H1 (cell line): Measurements from ENCODE around the gene TUBGCP5. TPM values are rescaled to one million over a fixed set of nuclear protein-coding genes. Genes with fewer than 3 reads are reported as not detected.
"Not testable (repeated sequence)": the region's sequence is repeated elsewhere in the genome, so short reads cannot be mapped to it uniquely, and the experiment has no call there.

Source experiments
- CTCF ChIA-PET: fragments of 300-600 bp; sonication (Branson Sonifier 250); formaldehyde crosslinking; loops from one replicate; lab custom pipeline; 2021; ENCODE audit not compliant: partially characterized antibody; lab: Charles Lee
- POLR2A ChIA-PET: fragments of 300-600 bp; sonication (Branson Sonifier 250); formaldehyde crosslinking; loops from one replicate; lab custom pipeline; 2021; ENCODE audit warnings: inconsistent platforms; ENCODE audit not compliant: partially characterized antibody; lab: Charles Lee
- DNase-seq, 2 experiments: peaks; one replicate each; pipeline versions ENCODE4 v3.0.0 to v3.0.0-alpha.2; 2010 to 2022; ENCODE audit warnings: low spot score in 2 of 2, low read depth in 1 of 2, mixed read lengths in 1 of 2
- FAIRE-seq: peaks from 2 replicates; lab custom pipeline; 2011; peaks lifted over from hg19 to GRCh38; lab: Jason Lieb, UNC
- H2AFZ ChIP-seq: 2 replicates; pipeline ENCODE4 v1.8.1; 2012; ENCODE audit warnings: low read length, inconsistent platforms
- H2AK5ac ChIP-seq: 2 replicates; pipeline ENCODE4 v1.6.1; 2013; ENCODE audit warnings: low read depth, low read length
- H2BK120ac ChIP-seq: replicated peaks from 2 replicates; pipeline ENCODE3; 2013; ENCODE audit warnings: low read depth, low read length, inconsistent platforms
- H2BK12ac ChIP-seq: 2 replicates; pipeline ENCODE4 v1.6.1; 2013; ENCODE audit warnings: low read depth, low read length
- H2BK15ac ChIP-seq: 2 replicates; pipeline ENCODE4 v1.6.1; 2013; ENCODE audit warnings: low read length
- H2BK20ac ChIP-seq: 2 replicates; pipeline ENCODE4 v1.6.1; 2013; ENCODE audit warnings: low read length
- H2BK5ac ChIP-seq: 2 replicates; pipeline ENCODE4 v1.6.1; 2013; ENCODE audit warnings: low read depth, low read length
- H3K14ac ChIP-seq: 2 replicates; pipeline ENCODE4 v1.6.1; 2013; ENCODE audit warnings: inconsistent platforms; ENCODE audit not compliant: insufficient read length
- H3K18ac ChIP-seq: 2 replicates; pipeline ENCODE4 v1.6.1; 2013; ENCODE audit warnings: low read length; ENCODE audit errors: extremely low read depth
- H3K23ac ChIP-seq: 2 replicates; pipeline ENCODE4 v1.6.1; 2013; ENCODE audit warnings: inconsistent platforms; ENCODE audit not compliant: insufficient read length
- H3K23me2 ChIP-seq: 2 replicates; pipeline ENCODE4 v1.6.1; 2013; ENCODE audit warnings: low read depth, low read length
- H3K27ac ChIP-seq: 2 replicates; pipeline ENCODE4 v1.6.1; 2011; ENCODE audit warnings: low read depth, low read length, inconsistent platforms
- H3K27me3 ChIP-seq, 4 experiments: replicated peaks in 1 of 4; 1 replicate in 1 of 4; 2 replicates in 3 of 4; pipeline versions ENCODE4 v1.6.1 to v1.8.1; 2011 to 2013; ENCODE audit warnings: low read length in 3 of 4, mild to moderate bottlenecking in 3 of 4, inconsistent platforms in 2 of 4, mixed read lengths in 2 of 4, moderate library complexity in 1 of 4; ENCODE audit not compliant: control insufficient read depth in 3 of 4, insufficient read depth in 3 of 4; ENCODE audit errors: extremely low read depth in 1 of 4
- H3K36me3 ChIP-seq, 4 experiments: 2 replicates each; pipeline versions ENCODE4 v1.6.1 to v1.8.1; 2011 to 2013; ENCODE audit warnings: mild to moderate bottlenecking in 4 of 4, low read length in 3 of 4, moderate library complexity in 2 of 4, control low read depth in 1 of 4, inconsistent platforms in 1 of 4; ENCODE audit not compliant: insufficient read depth in 4 of 4, control insufficient read depth in 2 of 4
- H3K4ac ChIP-seq: replicated peaks from 2 replicates; pipeline ENCODE3; 2013; ENCODE audit warnings: low read length, low read depth, mixed read lengths, inconsistent platforms; ENCODE audit not compliant: insufficient read length
- H3K4me1 ChIP-seq, 4 experiments: replicated peaks in 1 of 4; 1 replicate in 1 of 4; 2 replicates in 3 of 4; pipeline versions ENCODE4 v1.6.1 to v1.8.1; 2011 to 2013; ENCODE audit warnings: low read length in 3 of 4, inconsistent platforms in 2 of 4, mixed read lengths in 1 of 4; ENCODE audit not compliant: insufficient read depth in 4 of 4, control insufficient read depth in 3 of 4
- H3K4me2 ChIP-seq, 2 experiments: 2 replicates each; pipeline versions ENCODE4 v1.6.1 to v1.8.1; 2011 to 2013; ENCODE audit warnings: low read depth in 2 of 2, low read length in 2 of 2, control low read depth in 1 of 2, inconsistent platforms in 1 of 2, mild to moderate bottlenecking in 1 of 2; ENCODE audit not compliant: insufficient read depth in 1 of 2
- H3K4me3 ChIP-seq, 4 experiments: fragments of 200-600, 300-600 bp in 1 of 4; sonication (generic), shearing (Covaris generic), sonication (Bioruptor Twin) in 1 of 4; 2 replicates each; pipeline versions ENCODE4 v1.5.1 to v1.8.1; 2011 to 2016; ENCODE audit warnings: low read length in 4 of 4, low read depth in 3 of 4, control low read depth in 2 of 4, inconsistent platforms in 2 of 4, mild to moderate bottlenecking in 2 of 4, mixed read lengths in 1 of 4, moderate library complexity in 1 of 4; ENCODE audit not compliant: insufficient read depth in 2 of 4; ENCODE audit errors: extremely low read depth in 1 of 4
- H3K56ac ChIP-seq: replicated peaks from 2 replicates; pipeline ENCODE3; 2013; ENCODE audit warnings: low read depth, mild to moderate bottlenecking, mixed read lengths, low read length, inconsistent platforms; ENCODE audit not compliant: insufficient read length
- H3K79me1 ChIP-seq: 2 replicates; pipeline ENCODE4 v1.6.1; 2013; ENCODE audit warnings: low read depth, low read length, control low read depth
- H3K79me2 ChIP-seq, 2 experiments: 2 replicates each; pipeline versions ENCODE4 v1.6.1 to v1.8.1; 2012 to 2013; ENCODE audit warnings: low read length in 2 of 2, mild to moderate bottlenecking in 2 of 2, inconsistent platforms in 1 of 2; ENCODE audit not compliant: insufficient read depth in 2 of 2, control insufficient read depth in 1 of 2
- H3K9ac ChIP-seq, 4 experiments: replicated peaks in 1 of 4; 1 replicate in 1 of 4; 2 replicates in 3 of 4; pipeline versions ENCODE4 v1.6.1 to v1.8.1; 2011 to 2013; ENCODE audit warnings: low read depth in 3 of 4, low read length in 3 of 4, control low read depth in 2 of 4, mild to moderate bottlenecking in 2 of 4, moderate library complexity in 2 of 4, inconsistent platforms in 1 of 4; ENCODE audit errors: extremely low read depth in 1 of 4
- H3K9me3 ChIP-seq, 2 experiments: 2 replicates each; pipeline versions ENCODE4 v1.6.1 to v1.8.1; 2012 to 2013; ENCODE audit warnings: mild to moderate bottlenecking in 2 of 2, moderate library complexity in 2 of 2, control low read depth in 1 of 2, inconsistent platforms in 1 of 2, low read depth in 1 of 2, low read length in 1 of 2, mixed read lengths in 1 of 2; ENCODE audit not compliant: insufficient read depth in 2 of 2
- H4K20me1 ChIP-seq, 2 experiments: replicated peaks in 1 of 2; 2 replicates each; pipeline versions ENCODE3 to v1.8.1; 2011 to 2013; ENCODE audit warnings: inconsistent platforms in 2 of 2, low read length in 2 of 2, mild to moderate bottlenecking in 1 of 2; ENCODE audit not compliant: insufficient read depth in 2 of 2, control insufficient read depth in 1 of 2
- H4K5ac ChIP-seq: 2 replicates; pipeline ENCODE4 v1.6.1; 2013; ENCODE audit warnings: low read length, low read depth, mixed read lengths, inconsistent platforms; ENCODE audit not compliant: insufficient read length
- H4K8ac ChIP-seq: 2 replicates; pipeline ENCODE4 v1.8.0; 2013; ENCODE audit warnings: mild to moderate bottlenecking, moderate library complexity, low read length, inconsistent platforms; ENCODE audit not compliant: insufficient read depth; ENCODE audit errors: extremely low read depth
- H4K91ac ChIP-seq: replicated peaks from 2 replicates; pipeline ENCODE3; 2013; ENCODE audit warnings: low read length, mixed read lengths, inconsistent platforms; ENCODE audit not compliant: insufficient read length
- WGBS, 2 experiments: shearing (Covaris generic) in 1 of 2; methylation state at CpG; one replicate each; pipeline versions ENCODE4 v1.1.6 to v1.1.7; 2013 to 2015; ENCODE audit warnings: low lambda C conversion rate in 2 of 2, mixed read lengths in 2 of 2, inconsistent platforms in 1 of 2, low coverage in 1 of 2, missing lambda C conversion rate in 1 of 2; ENCODE audit not compliant: insufficient replicate concordance in 2 of 2, insufficient coverage in 1 of 2, insufficient read length in 1 of 2; ENCODE audit errors: extremely low coverage in 1 of 2, missing lambda C conversion rate in 1 of 2; 5-methylcytosine and 5-hydroxymethylcytosine counted together
- polyA plus RNA-seq, 7 experiments: library from polyadenylated mRNA; depleted of rRNA in 3 of 7; stranded (reverse) in 5 of 7; unstranded in 2 of 7; fragments of >200 nt in 5 of 7; fragments of 200-250 nt in 2 of 7; gene quantifications; 1 replicate in 5 of 7; 2 replicates in 1 of 7; 4 replicates in 1 of 7; pipeline versions ENCODE4 v1.2.1 to v1.2.3, GENCODE V29; 2011 to 2013; ENCODE audit warnings: missing spikeins in 2 of 7, mixed read lengths in 2 of 7
- total RNA-seq: library from RNA; stranded (reverse); fragmentation: NEBNext Ultra II Directional; extraction: Animal tissue kit (Norgen Biotek cat#: 25700); gene quantifications from 2 replicates; pipeline ENCODE4 v1.2.1, GENCODE V29; 2021

Gene TUBGCP5
- total and polyA plus RNA-seq, 2 of the 8 experiments (the other 6 are each of a cell fraction or from before 2014, with no cell fraction given) = 6.3 to 12.5 TPM

GRCh38 chr15:23043987-23044386 lies 4.6 kb upstream of the TUBGCP5 start:
- POLR2A ChIA-PET, H3K4me3 ChIP-seq, H4K91ac ChIP-seq, H3K23ac ChIP-seq, H2BK20ac ChIP-seq, H2BK15ac ChIP-seq, H3K23me2 ChIP-seq, H3K4ac ChIP-seq, H2BK12ac ChIP-seq, H2AK5ac ChIP-seq, H3K4me1 ChIP-seq, H4K20me1 ChIP-seq, H3K14ac ChIP-seq, H3K27me3 ChIP-seq, H2AFZ ChIP-seq, FAIRE-seq, H3K36me3 ChIP-seq, H3K79me2 ChIP-seq, H3K18ac ChIP-seq, CTCF ChIA-PET, H2BK120ac ChIP-seq, H3K56ac ChIP-seq, H2BK5ac ChIP-seq, H3K4me2 ChIP-seq, H3K27ac ChIP-seq, H4K8ac ChIP-seq, H3K79me1 ChIP-seq, DNase-seq, H4K5ac ChIP-seq, H3K9ac ChIP-seq: not testable (repeated sequence)
- peaks cover 0 to 23% of the 10 kb centered on the region in 2 experiments; a peak in 1 of 4 replicates for H3K9me3 ChIP-seq
- 65% methylated on average over 2 of the region's 2 CpGs; no CpG with 5 or more reads in 1 of the 2 experiments for WGBS, 2 experiments

- peaks cover 0 to 18% of the 10 kb centered on the region in 2 experiments; a peak in 1 of 4 replicates for H3K9me3 ChIP-seq
- H3K27ac ChIP-seq, H3K9ac ChIP-seq, CTCF ChIA-PET, H2BK20ac ChIP-seq, H3K79me1 ChIP-seq, POLR2A ChIA-PET, DNase-seq, H3K18ac ChIP-seq, H3K14ac ChIP-seq, H4K5ac ChIP-seq, H3K4me1 ChIP-seq, H2BK5ac ChIP-seq, H2BK120ac ChIP-seq, H2BK15ac ChIP-seq, H2AK5ac ChIP-seq, H3K4ac ChIP-seq, H4K91ac ChIP-seq, H3K56ac ChIP-seq, H4K20me1 ChIP-seq, H3K4me2 ChIP-seq, H2BK12ac ChIP-seq, H3K79me2 ChIP-seq, H3K23me2 ChIP-seq, H3K4me3 ChIP-seq, H2AFZ ChIP-seq, H3K23ac ChIP-seq, FAIRE-seq, H3K36me3 ChIP-seq, H3K27me3 ChIP-seq, H4K8ac ChIP-seq: not testable (repeated sequence)
- WGBS, 2 experiments = 94% methylated on average over 3 of the region's 4 CpGs; no CpG with 5 or more reads in 1 of the 2 experiments
Observed at GRCh38 chr15:23043535-23043934, 4.2 kb upstream of the TUBGCP5 start.
